Measurements from ENCODE around the gene PMEPA1.
A peak's percentile ranks its signal among the peaks of the same experiment; 100 is the strongest.

Gene PMEPA1, protein sequence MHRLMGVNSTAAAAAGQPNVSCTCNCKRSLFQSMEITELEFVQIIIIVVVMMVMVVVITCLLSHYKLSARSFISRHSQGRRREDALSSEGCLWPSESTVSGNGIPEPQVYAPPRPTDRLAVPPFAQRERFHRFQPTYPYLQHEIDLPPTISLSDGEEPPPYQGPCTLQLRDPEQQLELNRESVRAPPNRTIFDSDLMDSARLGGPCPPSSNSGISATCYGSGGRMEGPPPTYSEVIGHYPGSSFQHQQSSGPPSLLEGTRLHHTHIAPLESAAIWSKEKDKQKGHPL

DNA sequence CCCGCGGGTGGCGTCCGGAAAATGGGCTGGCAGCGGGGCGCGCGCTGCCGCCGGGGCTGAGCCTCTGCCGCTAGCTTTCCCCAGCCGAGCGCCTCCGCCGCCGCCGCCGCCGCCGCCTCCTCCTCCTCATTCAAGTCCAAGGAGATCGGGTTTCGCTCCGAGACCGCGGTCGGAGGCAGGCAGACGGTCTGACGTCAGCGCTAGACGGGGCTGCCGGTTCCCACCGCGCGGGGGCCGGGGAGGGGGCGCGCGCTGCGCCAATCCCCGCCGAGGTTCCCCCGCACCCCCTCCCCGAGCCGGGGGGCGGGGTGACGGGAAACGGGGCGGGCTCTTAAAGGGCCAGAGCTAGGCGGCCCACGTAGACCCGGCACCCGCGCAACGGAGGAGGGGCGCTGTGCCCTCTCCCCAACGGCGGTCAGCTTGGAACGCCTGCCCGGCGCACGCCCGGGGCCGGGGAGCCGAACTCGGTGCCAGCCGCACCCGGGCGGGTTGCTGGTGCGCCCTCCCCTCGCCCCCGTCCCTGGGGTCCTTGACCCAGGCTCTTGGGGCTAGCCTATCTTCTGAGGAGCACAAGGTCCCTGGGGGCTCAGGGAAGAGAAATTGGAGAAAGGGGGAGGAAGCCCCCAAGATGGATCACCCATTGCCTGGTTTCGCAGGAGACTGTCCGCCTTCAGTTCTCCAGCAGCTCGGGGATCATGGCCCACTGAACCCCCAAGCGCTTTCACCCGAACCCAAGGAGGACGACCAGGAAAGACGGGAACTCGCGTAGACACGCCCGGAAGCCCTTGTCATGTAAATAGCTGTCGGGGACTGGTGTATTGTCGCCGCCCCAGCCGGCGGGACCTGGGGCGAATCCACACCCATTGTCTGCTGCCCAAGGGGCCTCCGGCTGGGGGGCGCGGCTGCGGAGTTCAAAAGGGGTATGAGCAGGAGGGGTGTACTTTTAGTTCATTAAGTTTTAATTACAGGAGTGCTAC lies at the start of gene PMEPA1:
PMEPA1 (minus strand) TSS at position 193 of the 977 bp plus-strand sequence. CDS start 433 bp downstream, outside the sequence.
- peak; percentile 91 for DNase-seq

DNA sequence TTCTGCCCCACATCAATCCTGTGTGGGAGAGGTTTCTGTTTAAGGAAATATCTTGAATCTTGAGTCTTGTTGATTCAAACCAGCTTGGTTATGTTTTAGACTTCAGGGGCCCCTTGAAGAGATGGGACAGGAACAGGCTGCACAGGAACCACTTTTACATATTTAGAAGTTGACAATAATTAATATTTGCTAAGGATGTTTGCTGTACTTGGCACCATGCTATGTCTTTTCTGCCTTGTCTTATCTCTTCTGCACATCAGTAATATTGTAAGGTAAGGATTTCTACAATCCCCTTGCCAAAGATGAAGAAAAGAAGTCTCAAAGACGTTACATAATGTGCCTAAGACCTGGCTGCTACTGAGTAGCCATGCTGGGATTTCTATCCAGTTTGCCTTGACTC lies 48.0 kb upstream of the PMEPA1 start:
- DNase-seq, result no peak

DNA sequence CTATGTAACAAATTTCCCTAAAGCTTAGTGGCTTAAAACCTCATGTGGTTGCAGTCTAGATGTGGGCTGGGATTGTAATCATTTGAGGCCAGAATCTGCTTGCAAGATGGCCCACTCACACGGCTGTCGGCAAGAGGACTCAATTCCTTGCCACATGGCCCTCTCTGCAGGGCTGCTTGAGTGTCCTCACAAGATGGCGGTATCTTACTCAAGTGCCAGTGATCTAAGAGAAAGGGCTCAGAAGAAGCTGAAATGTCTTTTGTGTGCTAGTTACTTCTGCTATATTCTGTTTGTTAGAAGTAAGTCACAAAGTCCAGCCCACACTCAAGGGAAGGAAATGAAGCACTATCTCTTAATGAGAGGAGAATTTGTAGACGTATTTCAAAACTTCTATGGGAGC lies 47.1 kb upstream of the PMEPA1 start:
- DNase-seq, result no peak

DNA sequence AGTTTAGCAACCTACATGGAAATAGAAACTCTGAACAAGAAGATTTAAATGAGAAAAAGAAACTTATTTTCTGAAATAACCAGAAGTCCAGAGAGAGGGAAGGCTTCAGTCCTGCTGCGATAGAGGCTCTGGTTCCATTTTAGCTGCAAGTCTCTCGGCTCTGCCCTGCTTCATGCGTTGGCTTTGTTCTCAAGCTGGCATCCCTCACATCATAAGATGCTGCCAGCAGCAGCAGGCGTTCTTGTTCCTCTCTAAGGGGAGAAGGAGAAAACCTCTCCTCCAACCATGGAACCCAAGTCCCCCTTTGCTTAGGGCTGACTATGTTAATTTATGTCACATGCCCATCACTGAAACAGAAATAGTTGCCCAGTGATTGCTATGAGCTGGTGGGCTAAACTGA lies 46.4 kb upstream of the PMEPA1 start:
- no peak for DNase-seq

DNA sequence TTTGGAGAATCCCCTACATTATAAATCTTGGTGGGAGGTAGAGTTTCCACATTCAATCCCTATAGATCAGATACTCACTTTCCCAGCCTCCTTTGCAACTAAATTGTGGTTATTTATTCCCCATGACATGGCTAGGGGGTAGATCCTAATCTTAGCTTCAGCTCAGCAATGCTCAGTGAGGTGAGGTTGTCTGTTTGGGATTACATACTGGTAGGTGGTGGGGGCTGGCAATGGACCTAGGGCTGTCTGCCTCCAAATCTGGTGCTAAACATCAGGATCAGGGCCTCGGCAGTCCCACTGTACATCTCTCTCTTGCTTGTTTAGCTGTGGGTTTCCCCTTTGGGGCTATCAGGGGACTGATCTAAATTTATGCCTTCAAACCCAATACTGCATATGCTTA lies 45.8 kb upstream of the PMEPA1 start:
- no peak for DNase-seq

DNA sequence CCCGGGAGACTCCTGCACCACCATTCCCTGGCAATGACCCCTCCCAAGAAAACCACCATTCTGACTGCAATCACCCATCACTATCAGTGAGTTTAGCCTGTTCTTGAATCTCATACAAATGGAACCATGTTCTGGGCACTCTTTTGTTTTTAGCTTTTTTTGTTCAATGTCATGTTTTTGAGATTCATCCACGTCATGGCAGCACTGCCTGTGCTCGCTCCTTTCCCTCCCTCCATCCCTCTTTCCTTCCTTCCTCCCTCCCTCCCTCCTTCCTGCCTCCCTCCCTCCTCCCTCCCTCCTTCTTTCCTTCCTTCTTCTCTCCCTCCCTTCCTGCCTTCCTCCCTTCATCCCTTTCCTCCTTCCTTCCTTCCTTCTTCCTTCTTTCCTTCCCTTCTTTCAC lies 44.4 kb upstream of the PMEPA1 start:
- no peak for DNase-seq

DNA sequence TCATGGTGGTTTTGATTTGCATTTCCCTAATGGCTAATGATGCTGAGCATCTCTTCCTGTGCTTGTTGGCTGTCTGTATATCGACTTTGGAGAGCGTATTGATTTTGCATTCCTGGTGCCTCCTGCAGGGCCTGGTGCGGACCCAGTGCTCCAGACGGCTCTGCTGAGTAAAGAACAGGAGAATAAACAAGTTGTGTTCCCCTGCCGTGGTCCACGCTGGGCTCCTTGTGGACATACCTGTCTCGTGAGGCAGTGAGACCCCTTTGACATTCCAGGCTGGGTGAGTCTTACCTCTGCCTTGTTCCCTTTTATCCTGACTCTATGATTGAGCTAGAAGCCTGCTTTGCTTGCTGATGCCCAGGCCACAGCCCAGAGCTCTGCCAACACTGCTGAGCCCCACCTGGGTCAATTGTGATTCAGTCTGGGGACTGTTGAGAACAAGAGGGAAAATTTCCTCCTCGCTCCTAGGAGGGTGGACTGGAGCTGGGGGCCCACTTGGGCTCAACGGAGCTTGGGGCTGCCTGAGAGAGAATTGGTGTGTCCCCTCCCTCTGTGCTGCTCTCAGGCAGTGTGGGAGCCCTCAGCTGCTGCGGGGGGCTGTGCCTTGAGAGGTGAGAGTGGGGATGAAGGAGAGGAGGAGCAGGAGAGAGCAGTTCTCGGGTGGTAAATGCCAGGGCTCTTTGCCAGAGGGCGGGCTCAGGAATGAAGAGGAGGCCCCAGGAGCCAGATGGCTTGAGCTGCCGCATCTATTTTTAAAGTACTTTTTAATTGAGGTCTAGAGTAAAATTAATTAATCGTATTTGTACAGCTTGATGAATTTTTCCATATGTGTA lies 43.7 kb upstream of the PMEPA1 start:
- no peak for DNase-seq

DNA sequence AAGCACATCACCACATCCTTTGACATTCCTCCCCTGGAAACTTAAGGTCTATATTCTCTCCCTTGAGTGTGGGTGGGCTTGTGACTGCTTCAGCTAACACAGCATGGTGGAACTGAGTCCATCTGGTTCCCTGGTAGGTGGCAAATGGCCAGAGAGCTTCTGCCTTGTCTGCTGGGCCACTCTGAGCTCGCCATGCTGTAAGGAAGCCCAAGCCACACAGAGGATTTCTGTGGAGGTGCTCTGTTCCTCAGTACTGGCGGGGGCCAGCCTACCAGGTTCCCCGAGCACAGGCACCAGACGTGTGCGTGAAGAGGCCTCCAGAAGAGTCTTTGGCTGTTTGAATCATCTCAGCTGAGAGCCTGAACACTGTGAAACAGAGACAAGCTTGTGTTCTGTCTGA lies 41.6 kb upstream of the PMEPA1 start:
- DNase-seq, result no peak

DNA sequence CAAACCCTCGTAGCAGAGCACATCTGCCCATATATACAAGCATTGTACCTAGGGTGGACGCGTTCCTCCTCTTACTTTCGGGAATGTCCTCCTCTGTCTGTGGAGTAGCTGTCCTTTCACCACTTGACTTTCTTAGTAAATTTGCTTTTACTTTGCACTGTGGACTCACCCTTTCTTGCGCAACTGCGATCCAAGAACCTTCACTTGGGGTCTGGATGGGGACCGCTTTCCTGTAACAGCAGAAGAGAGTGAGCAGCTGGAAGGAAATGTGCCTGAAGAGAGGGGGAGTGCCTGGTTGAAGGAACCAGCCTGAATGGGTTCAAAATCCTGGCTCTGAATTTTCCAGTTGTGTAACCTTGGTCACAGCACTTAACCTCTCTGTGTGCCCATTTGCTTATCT lies 40.1 kb upstream of the PMEPA1 start:
- no peak for DNase-seq

DNA sequence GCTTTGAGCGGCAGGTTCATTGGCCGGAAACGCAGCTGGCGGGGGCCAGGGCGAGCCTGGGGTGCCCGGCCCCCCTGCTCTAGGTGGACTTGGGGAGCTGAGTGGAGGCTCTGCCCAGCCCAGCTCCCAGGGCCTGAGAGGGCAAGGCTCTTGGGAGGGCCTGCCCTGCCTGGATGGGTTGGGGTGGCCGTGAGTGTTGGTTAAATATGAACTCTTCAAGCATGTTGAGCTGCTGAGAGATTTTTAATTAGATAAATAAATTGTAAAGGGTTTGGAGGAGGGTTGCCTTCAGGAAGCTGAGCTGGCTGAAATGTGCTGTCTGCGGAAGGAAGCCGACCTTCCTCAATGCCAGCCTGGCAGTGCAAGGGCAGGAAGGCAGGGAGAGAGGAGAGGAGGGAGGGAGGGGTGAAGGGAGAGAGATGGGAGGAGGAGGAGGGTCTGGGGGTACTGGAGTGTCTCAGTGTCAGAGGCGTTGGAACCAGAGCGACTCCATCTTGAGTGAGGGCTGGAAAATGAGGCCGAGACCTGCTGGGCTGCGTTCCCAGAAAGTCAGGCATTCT lies 39.4 kb upstream of the PMEPA1 start:
- DNase-seq, result no peak

DNA sequence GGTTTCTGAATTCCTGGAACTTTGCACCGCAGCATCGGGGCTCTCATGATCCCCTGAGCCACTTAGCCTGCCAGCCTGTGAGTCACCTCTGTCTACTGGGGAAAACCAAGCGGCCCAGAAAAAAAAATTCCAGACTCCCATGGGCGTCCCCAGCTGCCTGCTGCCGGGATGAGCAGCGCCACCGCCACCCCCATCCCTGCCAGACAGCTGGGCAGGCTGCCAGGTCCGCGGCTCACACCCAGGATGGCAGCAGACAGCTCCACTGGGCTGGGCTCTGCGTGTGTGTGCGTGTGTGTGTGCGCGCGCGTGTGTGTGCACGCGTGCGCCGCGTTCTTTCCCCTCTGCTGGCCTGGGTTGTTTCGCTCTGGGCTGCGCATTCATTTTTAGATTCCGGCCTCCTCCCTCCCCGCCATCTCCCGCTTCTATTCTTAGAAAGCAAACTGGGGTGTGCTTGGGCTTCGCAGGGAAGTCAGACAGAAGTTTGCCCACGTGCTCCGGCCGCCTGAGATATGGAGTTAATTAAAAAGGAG lies 38.9 kb upstream of the PMEPA1 start:
- DNase-seq, result peak; percentile 62

DNA sequence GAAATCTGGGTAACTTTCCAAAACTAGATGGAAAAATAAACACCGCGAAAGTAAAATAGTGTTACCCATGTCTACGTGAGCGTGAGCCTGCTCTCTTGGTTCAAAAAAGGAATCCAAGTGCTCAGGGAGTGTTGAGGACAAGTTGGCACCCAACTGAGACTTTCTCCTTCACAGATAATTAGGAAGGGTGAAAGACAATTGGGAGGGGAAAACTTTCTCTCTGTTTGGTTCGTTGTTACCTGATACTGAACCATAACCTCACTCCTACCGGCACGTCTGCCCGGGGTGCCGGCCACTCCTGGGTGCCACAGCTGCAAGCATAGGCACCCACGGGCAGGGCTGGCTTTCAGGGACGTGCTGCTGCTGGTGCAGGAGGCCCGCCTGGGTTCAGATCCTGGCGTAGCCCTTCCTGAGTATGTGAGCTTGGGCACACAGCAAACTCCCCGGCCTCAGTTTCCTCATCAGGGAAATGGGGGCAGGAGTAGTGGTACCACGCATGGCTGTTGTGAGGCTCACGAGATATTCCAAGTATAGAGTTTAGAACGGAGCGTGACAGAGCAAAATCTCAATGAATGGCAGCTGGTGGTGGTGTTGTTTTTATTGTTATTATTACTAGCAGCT lies 38.2 kb upstream of the PMEPA1 start:
- no peak for DNase-seq

DNA sequence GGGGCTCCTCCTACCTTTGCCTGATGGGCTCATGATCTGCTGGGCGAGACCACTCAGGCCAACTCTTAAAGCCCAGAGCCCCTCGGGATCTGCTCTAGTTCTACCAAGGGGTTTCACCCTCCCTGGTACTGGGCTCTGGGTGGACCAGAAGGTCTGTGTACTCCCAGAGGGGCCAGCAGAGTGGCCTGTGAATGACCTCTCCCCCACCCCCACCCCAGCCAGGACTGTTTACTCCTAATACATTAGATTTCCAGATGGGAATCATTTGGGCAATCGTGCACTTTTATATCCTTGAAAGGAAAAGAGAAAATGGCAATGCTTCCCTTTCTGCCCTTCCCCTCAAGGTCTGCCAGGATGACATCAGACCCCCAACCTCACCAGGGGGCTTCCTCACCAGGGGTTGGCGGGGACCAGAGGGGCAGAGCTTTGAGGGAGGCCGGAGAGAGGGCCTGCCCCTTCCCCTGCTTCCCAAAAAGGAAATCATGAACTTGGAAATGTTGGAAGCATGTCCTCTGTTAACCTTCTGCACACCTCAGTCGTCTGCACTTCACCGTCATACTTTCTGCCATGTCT lies 37.1 kb upstream of the PMEPA1 start:
- DNase-seq, result no peak

DNA sequence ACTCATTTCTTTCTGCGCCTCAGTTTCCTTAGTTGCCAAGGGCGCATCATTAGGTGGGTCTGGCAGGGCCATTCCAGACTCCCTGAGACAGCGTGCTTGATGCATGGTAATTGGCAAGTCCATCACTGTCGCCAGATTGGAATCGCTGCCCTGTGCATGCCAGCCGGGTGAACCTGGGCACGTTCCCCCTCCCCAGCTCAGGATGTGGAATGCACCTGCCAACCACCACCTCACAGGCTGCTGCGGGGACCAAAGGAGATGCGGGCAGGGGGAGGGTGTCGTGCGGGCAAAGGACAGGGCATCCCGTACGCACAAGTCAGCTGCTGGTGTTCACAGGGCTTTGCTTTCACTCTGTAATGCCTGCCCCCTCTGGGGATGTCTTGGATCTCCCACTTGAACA lies 36.4 kb upstream of the PMEPA1 start:
- no peak for DNase-seq

DNA sequence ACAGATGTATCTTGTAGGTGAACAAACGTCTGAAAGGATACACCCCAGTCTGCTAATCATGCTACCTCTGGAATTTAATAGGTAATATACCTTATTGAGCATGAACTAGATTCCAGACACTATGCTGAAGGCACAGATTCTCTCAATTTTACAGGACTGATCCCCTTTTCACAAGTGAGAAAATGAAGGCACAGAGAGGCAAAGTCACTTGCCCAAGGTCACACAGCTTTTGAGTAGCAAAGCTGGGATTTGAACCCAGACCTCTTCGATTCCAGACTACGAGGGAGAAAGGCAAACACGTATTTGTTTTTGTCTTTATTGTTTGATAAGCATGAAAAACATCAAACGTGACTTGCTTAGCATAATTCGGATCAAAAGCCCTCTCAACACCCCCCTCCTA lies 34.4 kb upstream of the PMEPA1 start:
- no peak for DNase-seq

DNA sequence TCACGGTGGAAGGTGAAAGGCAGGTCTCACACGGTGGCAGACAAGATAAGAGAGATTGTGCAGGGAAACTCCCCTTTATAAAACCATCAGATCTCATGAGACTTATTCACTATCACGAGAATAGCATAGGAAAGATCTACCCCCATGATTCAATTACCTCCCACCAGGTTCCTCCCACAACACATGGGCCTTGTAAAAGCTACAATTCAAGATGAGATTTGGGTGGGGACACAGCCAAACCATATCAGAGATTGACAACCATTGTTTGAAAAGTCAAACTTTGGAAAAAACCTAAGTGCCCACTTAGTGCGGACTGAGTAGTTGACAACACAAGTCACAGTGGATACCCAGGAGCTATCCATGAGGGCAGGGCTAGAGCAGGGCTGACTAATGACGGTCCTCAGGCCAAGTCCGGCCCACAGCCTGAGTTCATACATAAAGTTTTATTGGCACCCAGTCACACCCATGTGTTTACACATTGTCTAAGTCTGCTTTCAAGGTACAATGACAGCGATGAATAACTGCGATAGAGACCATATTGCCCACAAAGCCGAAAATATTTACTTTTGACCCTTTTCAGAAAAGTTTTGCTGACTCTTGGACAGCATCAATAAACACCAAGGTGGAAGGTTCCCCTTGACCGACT lies 33.8 kb upstream of the PMEPA1 start:
- DNase-seq, result no peak

DNA sequence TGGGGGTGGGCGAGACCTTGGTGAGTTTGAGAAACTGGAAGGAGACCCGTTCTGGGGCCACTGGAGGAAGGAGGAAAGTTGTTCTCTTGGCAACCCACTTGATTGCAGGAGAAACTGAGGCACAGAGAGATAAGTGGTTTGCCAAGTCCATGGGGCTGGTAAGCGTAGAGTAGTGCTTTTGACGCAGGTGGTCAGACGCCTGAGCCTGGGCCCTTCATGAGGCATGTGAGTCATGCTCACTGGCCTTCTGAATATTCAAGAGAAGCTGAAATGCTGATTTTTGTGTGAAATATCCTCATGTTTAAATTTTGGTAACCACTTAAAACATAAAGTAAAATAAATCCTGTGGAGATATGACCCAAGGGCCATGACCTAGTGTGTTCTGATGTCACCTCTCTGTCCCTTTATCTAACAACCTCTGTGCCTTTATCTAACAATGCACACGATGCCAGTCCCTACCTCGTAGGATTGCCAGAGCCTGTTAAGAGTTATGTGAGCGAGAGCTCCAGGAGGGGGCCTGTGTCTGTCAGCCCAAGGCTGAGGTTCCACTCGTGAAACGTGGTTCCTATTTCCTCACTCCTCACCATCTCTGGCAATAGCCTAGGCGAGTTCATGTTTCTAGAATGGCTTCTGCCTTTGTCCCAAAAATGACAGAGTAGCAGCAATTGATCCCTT lies 32.8 kb upstream of the PMEPA1 start:
- DNase-seq, result no peak

DNA sequence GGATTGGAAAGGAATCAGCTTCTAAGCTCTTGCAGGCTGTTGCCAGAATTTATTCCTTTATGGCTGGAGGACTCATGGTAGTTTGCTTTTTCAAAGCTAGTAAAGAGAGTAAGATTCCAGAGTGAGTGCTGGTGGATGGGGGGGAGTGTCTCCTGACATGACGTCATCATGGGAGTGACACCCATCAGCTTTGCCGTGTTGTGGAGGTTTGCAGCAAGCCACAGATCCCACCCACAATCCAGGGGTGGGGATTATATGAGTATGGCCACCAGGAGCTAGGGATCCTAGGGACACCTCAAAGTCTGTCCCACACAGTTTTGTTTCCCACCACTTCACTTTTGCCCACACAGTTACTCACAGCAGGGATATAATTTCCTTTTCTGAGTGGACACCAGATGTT lies 28.7 kb upstream of the PMEPA1 start:
- no peak for DNase-seq

DNA sequence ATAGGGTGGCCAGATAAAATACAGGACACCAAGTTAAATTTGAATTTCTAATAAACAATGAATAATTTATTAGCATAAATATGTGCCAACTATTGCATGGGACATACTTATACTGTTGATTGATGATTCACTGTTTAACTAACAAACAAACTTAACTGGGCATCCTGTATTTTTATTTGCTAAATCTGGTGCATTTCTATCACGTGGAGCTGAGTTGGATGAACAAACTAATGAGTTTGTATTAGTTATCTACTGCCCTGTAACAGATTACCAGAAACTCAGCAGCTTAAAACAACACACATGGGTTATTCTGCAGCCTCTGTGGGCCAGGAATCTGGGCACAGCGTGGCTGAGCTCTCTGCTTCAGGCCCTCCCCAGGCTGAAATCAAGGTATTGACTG lies 28.2 kb upstream of the PMEPA1 start:
- DNase-seq, result no peak

DNA sequence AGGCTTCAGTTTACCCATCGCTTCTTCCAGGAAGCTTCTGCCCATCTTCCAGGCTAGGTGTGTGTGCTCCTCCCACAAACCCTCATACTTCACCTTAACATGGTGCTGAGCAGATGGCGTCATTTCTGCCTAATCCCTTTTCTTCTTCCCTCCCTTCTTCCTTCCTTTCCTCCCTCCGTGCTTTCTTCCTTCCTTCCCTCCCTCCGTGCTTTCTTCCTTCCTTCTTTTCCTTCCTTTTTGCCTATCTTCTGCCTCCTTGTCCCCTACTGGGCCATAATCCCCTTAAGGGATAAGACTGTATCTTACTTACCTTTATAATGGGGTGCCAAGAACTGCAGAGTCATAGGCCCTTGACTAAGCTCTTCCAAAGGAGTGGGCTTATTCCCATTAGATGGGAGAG lies 27.5 kb upstream of the PMEPA1 start:
- no peak for DNase-seq
